SK-N-MC (cell line): Measurements from ENCODE around the gene B4GALNT4.

Source experiments
- FOXP2 ChIP-seq: optimal IDR thresholded peaks from 2 replicates; pipeline ENCODE3; 2011; ENCODE audit warnings: mild to moderate bottlenecking, moderate library complexity; ENCODE audit not compliant: insufficient read depth; ENCODE audit errors: extremely low read length, control extremely low read depth
- POLR2AphosphoS5 ChIP-seq: IDR thresholded peaks from 2 replicates; pipeline ENCODE4 v1.6.1; 2012; ENCODE audit warnings: mild to moderate bottlenecking, low read depth, low read length, borderline replicate concordance

- TF ChIP-seq POLR2AphosphoS5: no peak
- no peak for TF ChIP-seq FOXP2
Observed at GRCh38 chr11:396511-396947, 27.2 kb downstream of the B4GALNT4 start.
